HG03064 (cell line): Measurements from ENCODE around the gene COL11A2.
"Not testable (repeated sequence)": the region's sequence is repeated elsewhere in the genome, so short reads cannot be mapped to it uniquely, and the experiment has no call there.

Source experiments
- ATAC-seq: cut with Tn5 transposase; IDR thresholded peaks from one replicate; pipeline ENCODE4 v1.9.1; 2021; ENCODE audit warnings: low read depth; ENCODE audit not compliant: unreplicated experiment

Gene COL11A2

GRCh38 chr6:33160728-33161344, 31.4 kb downstream of the COL11A2 start:
- no peak for ATAC-seq

GRCh38 chr6:33160096-33160495, 32.2 kb downstream of the COL11A2 start:
- ATAC-seq = no peak

- ATAC-seq = no peak
These were observed 35.3 kb downstream of the COL11A2 start for GRCh38 chr6:33156964-33157363.

- ATAC-seq = no peak
These were observed 35.7 kb downstream of the COL11A2 start for GRCh38 chr6:33156561-33156960.

- no peak for ATAC-seq
These were observed 37.9 kb downstream of the COL11A2 start for GRCh38 chr6:33154349-33154748.

- ATAC-seq = no peak
These were observed 41.2 kb downstream of the COL11A2 start for GRCh38 chr6:33151050-33151449.

GRCh38 chr6:33150560-33150959, 41.7 kb downstream of the COL11A2 start:
- not testable (repeated sequence) for ATAC-seq

- ATAC-seq = no peak
These were observed 44.2 kb downstream of the COL11A2 start for GRCh38 chr6:33147807-33148666.

- no peak for ATAC-seq
These were observed 47.9 kb downstream of the COL11A2 start for GRCh38 chr6:33144373-33144772.

GRCh38 chr6:33143113-33143770, 49.0 kb downstream of the COL11A2 start:
- no peak for ATAC-seq

- ATAC-seq = no peak
These were observed 49.7 kb downstream of the COL11A2 start for GRCh38 chr6:33142501-33143070.

GRCh38 chr6:33140556-33140955, 51.7 kb downstream of the COL11A2 start:
- ATAC-seq = no peak

- ATAC-seq = no peak
These were observed 52.6 kb downstream of the COL11A2 start for GRCh38 chr6:33139596-33140206.

GRCh38 chr6:33136310-33136900, 55.9 kb downstream of the COL11A2 start:
- ATAC-seq = no peak

GRCh38 chr6:33132081-33132524, 60.2 kb downstream of the COL11A2 start:
- ATAC-seq = no peak

- no peak for ATAC-seq
These were observed 63.9 kb downstream of the COL11A2 start for GRCh38 chr6:33128318-33128717.

GRCh38 chr6:33126101-33126714, 66.1 kb downstream of the COL11A2 start:
- no peak for ATAC-seq

- no peak for ATAC-seq
These were observed 67.3 kb downstream of the COL11A2 start for GRCh38 chr6:33124947-33125346.

- no peak for ATAC-seq
These were observed 67.8 kb downstream of the COL11A2 start for GRCh38 chr6:33124525-33124901.
